SK-N-MC (cell line): ENCODE results near the gene COX6B1.

ENCODE experiments used
- DNase-seq: peaks from one replicate; pipeline ENCODE4 v3.0.0-alpha.2; 2011; ENCODE audit warnings: low read depth, low spot score
- H3K27ac ChIP-seq: fragments of 200-600 bp; sonication (generic); 2 replicates; pipeline ENCODE4 v1.5.1; 2016; ENCODE audit warnings: mixed run types
- H3K36me3 ChIP-seq: fragments of 200-600 bp; sonication (generic); 2 replicates; pipeline ENCODE4 v1.6.1; 2017; ENCODE audit warnings: antibody characterized with exemption, low read length, mixed read lengths; ENCODE audit not compliant: insufficient read depth
- H3K4me3 ChIP-seq: fragments of 200-600 bp; sonication (generic); 2 replicates; pipeline ENCODE4 v1.5.1; 2016
- H3K9ac ChIP-seq: fragments of 200-600 bp; sonication (generic); 2 replicates; pipeline ENCODE4 v1.8.0; 2017; ENCODE audit warnings: mixed run types, mixed read lengths; ENCODE audit not compliant: insufficient read length
- H3K9me3 ChIP-seq: fragments of 200-600 bp; sonication (generic); 2 replicates; pipeline ENCODE4 v1.6.1; 2017; ENCODE audit warnings: low read depth, mild to moderate bottlenecking, antibody characterized with exemption, low read length, moderate library complexity, mixed read lengths
- EZH2 ChIP-seq: fragments of 200-600 bp; sonication (generic); IDR thresholded peaks from one replicate; pipeline ENCODE4 v1.6.1; 2017; ENCODE audit warnings: antibody characterized with exemption
- FOXP2 ChIP-seq: optimal IDR thresholded peaks from 2 replicates; pipeline ENCODE3; 2011; ENCODE audit warnings: mild to moderate bottlenecking, moderate library complexity; ENCODE audit not compliant: insufficient read depth; ENCODE audit errors: extremely low read length, control extremely low read depth
- POLR2AphosphoS5 ChIP-seq: IDR thresholded peaks from 2 replicates; pipeline ENCODE4 v1.6.1; 2012; ENCODE audit warnings: mild to moderate bottlenecking, low read depth, low read length, borderline replicate concordance

COX6B1 gene

GRCh38 chr19:35693422-35693821, 45.3 kb downstream of the COX6B1 start:
- no peak overlapping the region for H3K27ac ChIP-seq
- no peaks in the 10 kb centered on the region for H3K9me3 ChIP-seq
- DNase-seq, result no peak
- no peak overlapping the region for H3K4me3 ChIP-seq
- H3K36me3 ChIP-seq, result no peaks in the 10 kb centered on the region
- TF ChIP-seq EZH2, result no peak
- TF ChIP-seq FOXP2, result no peak
- no peak for TF ChIP-seq POLR2AphosphoS5
- no peak overlapping the region for H3K9ac ChIP-seq

GRCh38 chr19:35693835-35694599, 45.9 kb downstream of the COX6B1 start:
- no peaks in the 10 kb centered on the region for H3K36me3 ChIP-seq
- TF ChIP-seq EZH2 (no peak), POLR2AphosphoS5 (no peak), FOXP2 (no peak)
- H3K9ac ChIP-seq, result no peak overlapping the region
- no peak overlapping the region for H3K4me3 ChIP-seq
- DNase-seq, result peak; percentile 32
- no peak overlapping the region for H3K27ac ChIP-seq
- no peaks in the 10 kb centered on the region for H3K9me3 ChIP-seq

DNA sequence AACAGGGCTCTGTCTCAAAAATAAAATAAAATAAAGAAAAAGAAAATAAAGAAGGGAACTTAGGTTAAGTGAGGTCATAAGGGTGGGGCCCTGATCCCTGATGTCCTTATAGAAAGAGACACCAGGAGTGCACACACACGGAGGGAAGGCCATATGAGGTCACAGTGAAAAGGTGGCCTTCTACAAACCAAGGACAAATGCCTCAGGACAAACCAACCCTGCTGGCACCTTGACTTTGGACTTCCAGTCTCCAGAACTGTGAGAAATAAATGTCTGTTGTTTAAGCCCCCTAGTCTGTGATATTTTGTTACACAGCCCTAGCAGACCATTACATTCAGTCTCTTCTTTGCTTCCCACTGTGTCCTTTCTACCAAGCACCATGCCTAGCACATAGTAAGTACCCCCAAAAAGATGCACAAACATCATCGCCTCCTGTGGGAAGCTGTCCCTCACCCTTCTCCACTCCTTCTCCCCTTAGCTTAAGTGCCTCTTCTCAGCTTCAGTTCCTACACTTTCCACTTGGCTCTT, 47.8 kb downstream of the COX6B1 start:
- Histone ChIP-seq H3K9me3 (no peaks in the 10 kb centered on the region), H3K9ac (no peak overlapping the region), H3K4me3 (no peak overlapping the region), H3K27ac (no peak overlapping the region), H3K36me3 (no peaks in the 10 kb centered on the region)
- DNase-seq, result no peak
- TF ChIP-seq EZH2, result no peak
- no peak for TF ChIP-seq POLR2AphosphoS5
- TF ChIP-seq FOXP2, result no peak

DNA sequence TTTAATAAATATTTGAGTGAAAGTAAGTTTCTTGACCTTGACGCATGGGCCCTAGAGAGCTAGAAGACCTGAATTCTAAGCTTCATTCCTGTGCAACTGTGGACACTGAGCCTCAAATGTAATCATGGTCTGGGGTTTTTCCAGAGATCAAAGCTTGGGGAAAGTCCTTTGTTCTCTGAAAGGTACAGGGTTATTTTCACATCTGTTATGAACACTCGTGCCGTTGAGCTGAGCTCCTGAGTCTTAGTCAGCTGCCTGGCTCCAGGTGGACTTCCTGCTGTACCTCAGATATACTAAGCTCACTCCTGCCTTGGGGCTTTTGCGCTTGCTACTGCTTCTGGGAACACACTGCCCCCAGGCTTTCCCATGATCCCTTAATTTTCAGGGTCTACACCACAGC, 48.7 kb downstream of the COX6B1 start:
- Histone ChIP-seq H3K9me3 (no peaks in the 10 kb centered on the region), H3K4me3 (no peak overlapping the region), H3K9ac (no peak overlapping the region), H3K36me3 (no peaks in the 10 kb centered on the region), H3K27ac (no peak overlapping the region)
- no peak for TF ChIP-seq FOXP2
- TF ChIP-seq EZH2, result no peak
- TF ChIP-seq POLR2AphosphoS5, result no peak
- DNase-seq, result no peak

GRCh38 chr19:35702223-35703012, 54.3 kb downstream of the COX6B1 start:
- Histone ChIP-seq H3K9ac (no peak overlapping the region), H3K36me3 (no peaks in the 10 kb centered on the region), H3K9me3 (no peaks in the 10 kb centered on the region), H3K27ac (no peak overlapping the region), H3K4me3 (peak overlapping the region; percentile 71)
- TF ChIP-seq EZH2, result no peak
- no peak for TF ChIP-seq FOXP2
- TF ChIP-seq POLR2AphosphoS5, result no peak
- peak; percentile 80 for DNase-seq

- Histone ChIP-seq H3K4me3 (no peak overlapping the region), H3K36me3 (no peaks in the 10 kb centered on the region), H3K27ac (no peak overlapping the region), H3K9me3 (no peaks in the 10 kb centered on the region), H3K9ac (no peak overlapping the region)
- TF ChIP-seq EZH2 (no peak), POLR2AphosphoS5 (no peak), FOXP2 (no peak)
- DNase-seq, result no peak
These were observed 55.2 kb downstream of the COX6B1 start for GRCh38 chr19:35703343-35703742.

- H3K27ac ChIP-seq, result no peak within 1 kb of the TSS
These were observed 56.1 kb downstream of the COX6B1 start, which contains the start of gene ZBTB32 for GRCh38 chr19:35704218-35704617. ZBTB32 (plus strand) TSS chr19:35704558; CDS start chr19:35714627, 10,069 bp downstream.

More at GRCh38 chr19:35704218-35704617, 56.1 kb downstream of the COX6B1 start, which contains the start of gene ZBTB32:
- Histone ChIP-seq H3K9ac (no peak within 1 kb of the TSS), H3K36me3 (no peaks in the 10 kb centered on the region), H3K9me3 (no peaks in the 10 kb centered on the region), H3K4me3 (no peak within 1 kb of the TSS)
- DNase-seq, result no peak
- TF ChIP-seq POLR2AphosphoS5, result no peak
- no peak for TF ChIP-seq FOXP2
- TF ChIP-seq EZH2, result no peak
